ENCODE results near the gene CHST10. TPM values are rescaled to one million over a fixed set of nuclear protein-coding genes. Genes with fewer than 3 reads are reported as not detected.
A peak's percentile ranks its signal among the peaks of the same experiment; 100 is the strongest.

Gene CHST10
- total RNA-seq, 1 experiment from 2014 or later = 11.3 TPM

DNA sequence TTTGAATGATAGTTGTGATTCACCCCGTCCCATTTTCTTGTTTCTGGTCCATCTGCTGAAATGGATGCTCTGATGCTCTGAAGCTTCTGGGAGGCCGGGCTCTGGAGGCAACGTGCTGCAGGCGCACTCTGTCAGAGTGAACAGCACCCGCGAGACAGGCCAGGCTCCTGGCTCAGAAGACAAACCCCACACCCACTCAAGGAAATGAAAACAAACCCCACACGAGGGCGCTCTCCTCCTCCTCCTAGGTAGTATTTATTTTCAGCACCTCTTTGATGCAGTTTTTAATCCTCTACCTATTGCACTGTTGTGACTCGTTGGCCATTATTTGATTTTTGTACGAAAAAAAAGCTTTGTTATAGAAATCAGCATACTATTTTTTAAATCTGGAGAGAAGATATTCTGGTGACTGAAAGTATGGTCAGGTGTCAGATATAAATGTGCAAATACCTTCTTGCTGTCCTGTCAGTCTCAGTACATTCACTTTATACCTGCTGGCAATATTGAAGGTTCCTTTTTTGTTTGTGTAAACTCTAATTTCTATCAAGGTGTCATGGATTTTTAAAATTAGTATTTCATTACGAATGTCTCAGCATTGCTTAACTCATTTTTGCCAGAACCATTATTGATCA lies 10.3 kb upstream of the CHST10 start:
- intact Hi-C loops (cut with micrococcal nuclease; ENCODE audit: unreplicated experiment) = no loop called here
- no peaks in the 10 kb centered on the region for H3K36me3 ChIP-seq (ENCODE audit: insufficient read depth, low read length, poor library complexity, severe bottlenecking)
- H3K9me3 ChIP-seq (ENCODE audit: low read depth, low read length, poor library complexity, severe bottlenecking) = no peaks in the 10 kb centered on the region
- H3K27me3 ChIP-seq (replicated peaks; ENCODE audit: insufficient read depth, low read depth, low read length, poor library complexity) = no peaks in the 10 kb centered on the region
- peak; percentile 55 for DNase-seq (ENCODE audit: low spot score)
- H3K4me3 ChIP-seq (ENCODE audit: low read depth, low read length, poor library complexity, severe bottlenecking) = no peak overlapping the region
- CTCF ChIA-PET = no interaction called here
- BruUV-seq (replicated peaks) = no TSS peak
- no peaks in the 10 kb centered on the region for H3K4me1 ChIP-seq (ENCODE audit: insufficient read depth, low read length, poor library complexity, severe bottlenecking)
- H3K27ac ChIP-seq (ENCODE audit: low read depth, low read length, poor library complexity, severe bottlenecking) = no peak overlapping the region
- no peak for TF ChIP-seq EZH2 (IDR thresholded peaks at IDR 0.05; ENCODE audit: borderline replicate concordance, low read depth, low read length, poor library complexity, severe bottlenecking)
- TF ChIP-seq, protein P1, sequence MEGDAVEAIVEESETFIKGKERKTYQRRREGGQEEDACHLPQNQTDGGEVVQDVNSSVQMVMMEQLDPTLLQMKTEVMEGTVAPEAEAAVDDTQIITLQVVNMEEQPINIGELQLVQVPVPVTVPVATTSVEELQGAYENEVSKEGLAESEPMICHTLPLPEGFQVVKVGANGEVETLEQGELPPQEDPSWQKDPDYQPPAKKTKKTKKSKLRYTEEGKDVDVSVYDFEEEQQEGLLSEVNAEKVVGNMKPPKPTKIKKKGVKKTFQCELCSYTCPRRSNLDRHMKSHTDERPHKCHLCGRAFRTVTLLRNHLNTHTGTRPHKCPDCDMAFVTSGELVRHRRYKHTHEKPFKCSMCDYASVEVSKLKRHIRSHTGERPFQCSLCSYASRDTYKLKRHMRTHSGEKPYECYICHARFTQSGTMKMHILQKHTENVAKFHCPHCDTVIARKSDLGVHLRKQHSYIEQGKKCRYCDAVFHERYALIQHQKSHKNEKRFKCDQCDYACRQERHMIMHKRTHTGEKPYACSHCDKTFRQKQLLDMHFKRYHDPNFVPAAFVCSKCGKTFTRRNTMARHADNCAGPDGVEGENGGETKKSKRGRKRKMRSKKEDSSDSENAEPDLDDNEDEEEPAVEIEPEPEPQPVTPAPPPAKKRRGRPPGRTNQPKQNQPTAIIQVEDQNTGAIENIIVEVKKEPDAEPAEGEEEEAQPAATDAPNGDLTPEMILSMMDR (conservative IDR thresholded peaks at IDR 0.05; ENCODE audit: low read depth, low read length) = peak; percentile 63
- POLR2A ChIA-PET (ENCODE audit: low non-redundant PET) = no interaction called here

DNA sequence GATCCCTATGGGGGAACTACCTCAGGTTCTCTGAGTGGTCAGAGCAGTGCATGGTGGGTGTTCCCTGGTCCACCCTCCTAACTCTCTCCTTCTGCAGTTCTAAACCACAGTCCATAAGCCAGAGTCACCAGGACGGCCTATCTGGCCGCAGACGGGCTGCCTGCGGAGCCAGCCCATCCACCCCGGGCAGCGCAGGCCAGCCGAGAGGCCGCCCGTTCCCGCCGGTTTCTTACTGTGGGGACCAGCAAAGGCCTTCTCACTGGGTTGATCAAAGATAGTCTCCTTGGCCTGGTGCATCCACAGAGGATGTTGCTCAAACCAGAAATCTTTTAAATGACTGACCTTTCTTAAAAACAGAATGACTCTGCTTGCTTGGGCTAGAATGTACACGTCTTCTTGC lies 9.6 kb upstream of the CHST10 start:
- BruUV-seq (replicated peaks) = no TSS peak
- CTCF ChIA-PET = no interaction called here
- Histone ChIP-seq H3K27me3 (replicated peaks; ENCODE audit: insufficient read depth, low read depth, low read length, poor library complexity) (no peaks in the 10 kb centered on the region), H3K9me3 (ENCODE audit: low read depth, low read length, poor library complexity, severe bottlenecking) (no peaks in the 10 kb centered on the region), H3K36me3 (ENCODE audit: insufficient read depth, low read length, poor library complexity, severe bottlenecking) (no peaks in the 10 kb centered on the region), H3K4me3 (ENCODE audit: low read depth, low read length, poor library complexity, severe bottlenecking) (no peak overlapping the region), H3K27ac (ENCODE audit: low read depth, low read length, poor library complexity, severe bottlenecking) (no peak overlapping the region), H3K4me1 (ENCODE audit: insufficient read depth, low read length, poor library complexity, severe bottlenecking) (no peaks in the 10 kb centered on the region)
- DNase-seq (ENCODE audit: low spot score) = no peak
- intact Hi-C loops (cut with micrococcal nuclease; ENCODE audit: unreplicated experiment) = no loop called here
- POLR2A ChIA-PET (ENCODE audit: low non-redundant PET) = no interaction called here
- no peak for TF ChIP-seq EZH2 (IDR thresholded peaks at IDR 0.05; ENCODE audit: borderline replicate concordance, low read depth, low read length, poor library complexity, severe bottlenecking)
- TF ChIP-seq, protein P1 (conservative IDR thresholded peaks at IDR 0.05; ENCODE audit: low read depth, low read length) = no peak

DNA sequence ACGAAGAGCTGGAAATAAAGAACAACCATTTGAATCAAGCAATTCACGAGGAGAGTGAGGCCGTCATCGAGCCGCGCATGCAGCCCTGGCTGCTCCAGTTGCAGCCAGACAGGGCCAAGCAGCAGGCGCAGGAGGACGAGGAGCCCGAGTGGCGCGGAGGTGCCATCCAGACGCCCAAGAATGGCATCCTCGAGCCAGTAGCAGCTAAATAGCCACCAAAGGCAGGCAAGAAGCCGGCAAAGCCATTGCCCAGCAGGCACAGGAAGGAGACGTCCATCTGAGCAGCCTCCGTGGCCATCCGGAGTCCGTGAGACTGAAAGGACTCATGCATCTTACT lies 8.9 kb upstream of the CHST10 start:
- no peak for TF ChIP-seq EZH2 (IDR thresholded peaks at IDR 0.05; ENCODE audit: borderline replicate concordance, low read depth, low read length, poor library complexity, severe bottlenecking)
- TF ChIP-seq, protein P1 (conservative IDR thresholded peaks at IDR 0.05; ENCODE audit: low read depth, low read length) = no peak
- intact Hi-C loops (cut with micrococcal nuclease; ENCODE audit: unreplicated experiment) = no loop called here

More for the DNA sequence above, 8.9 kb upstream of the CHST10 start:
- POLR2A ChIA-PET (ENCODE audit: low non-redundant PET) = no interaction called here
- H3K27me3 ChIP-seq (replicated peaks; ENCODE audit: insufficient read depth, low read depth, low read length, poor library complexity) = no peaks in the 10 kb centered on the region
- CTCF ChIA-PET = no interaction called here
- no peaks in the 10 kb centered on the region for H3K9me3 ChIP-seq (ENCODE audit: low read depth, low read length, poor library complexity, severe bottlenecking)
- H3K36me3 ChIP-seq (ENCODE audit: insufficient read depth, low read length, poor library complexity, severe bottlenecking) = no peaks in the 10 kb centered on the region
- DNase-seq (ENCODE audit: low spot score) = no peak
- no peak overlapping the region for H3K4me3 ChIP-seq (ENCODE audit: low read depth, low read length, poor library complexity, severe bottlenecking)
- no TSS peak for BruUV-seq (replicated peaks)
- no peaks in the 10 kb centered on the region for H3K4me1 ChIP-seq (ENCODE audit: insufficient read depth, low read length, poor library complexity, severe bottlenecking)
- H3K27ac ChIP-seq (ENCODE audit: low read depth, low read length, poor library complexity, severe bottlenecking) = no peak overlapping the region
